ENCODE data around the gene SELENOK.

The SELENOK gene

DNA sequence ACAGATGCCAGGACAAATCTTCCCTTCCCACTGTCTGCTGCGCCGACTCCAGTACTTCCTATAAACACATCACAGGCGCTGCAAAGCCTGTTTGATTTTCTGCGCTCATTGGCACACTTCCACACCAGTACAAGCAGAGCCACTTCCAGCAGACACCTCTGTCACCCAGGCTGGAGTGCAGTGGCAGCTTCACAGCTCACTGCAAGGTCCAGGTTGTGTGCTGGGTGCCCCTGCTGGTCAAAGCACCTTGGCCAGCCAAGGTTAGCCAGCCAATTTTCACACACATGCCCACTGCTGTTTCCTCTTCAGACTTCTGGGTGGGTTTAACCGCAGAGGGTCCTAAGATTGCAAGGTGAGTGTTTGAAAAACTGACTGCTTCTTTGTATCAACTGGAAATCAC is 50.4 kb downstream of the SELENOK start:
- no peak for DNase-seq

- DNase-seq: no peak
These were observed 54.3 kb downstream of the SELENOK start for GRCh38 chr3:53837331-53837730.

DNA sequence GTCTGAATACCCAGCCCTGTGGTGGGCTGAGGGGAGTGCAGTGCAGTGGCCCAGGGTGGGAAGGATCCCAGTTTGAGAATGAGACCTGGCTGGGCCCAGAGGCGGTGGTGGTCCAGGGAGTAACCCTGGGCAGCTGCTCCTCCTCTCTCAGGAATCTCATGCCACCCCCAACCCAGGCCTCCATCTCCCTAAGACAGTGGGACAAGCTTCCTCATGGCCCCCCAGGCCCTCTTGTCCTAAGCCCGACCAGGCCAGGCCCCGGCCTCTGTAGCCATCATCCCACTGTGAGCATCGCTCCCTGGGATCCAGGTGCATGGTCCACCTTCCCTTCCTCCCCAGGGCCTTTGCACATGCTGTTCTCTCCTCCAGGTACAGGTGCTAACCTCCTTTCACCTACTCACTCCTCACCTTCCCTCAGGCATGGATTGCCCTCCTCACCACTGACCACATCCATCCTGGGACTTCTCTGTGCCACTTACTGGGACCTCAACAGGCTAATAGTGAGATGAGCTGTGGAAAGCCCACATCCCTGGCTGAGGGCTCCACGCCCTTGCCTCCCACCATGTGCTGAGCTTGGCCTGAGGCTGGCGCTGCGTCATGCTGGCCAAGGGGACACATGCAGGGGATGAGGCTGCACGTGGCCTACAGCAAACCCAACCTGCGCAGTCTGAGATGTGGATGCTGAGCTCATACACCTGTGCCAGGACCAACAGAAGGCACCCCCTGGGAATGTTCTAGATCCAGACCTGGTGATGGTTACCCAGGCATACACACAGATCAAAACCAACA is 55.4 kb downstream of the SELENOK start:
- no peak for DNase-seq

GRCh38 chr3:53835257-53835656 is 56.4 kb downstream of the SELENOK start:
- DNase-seq: no peak

DNA sequence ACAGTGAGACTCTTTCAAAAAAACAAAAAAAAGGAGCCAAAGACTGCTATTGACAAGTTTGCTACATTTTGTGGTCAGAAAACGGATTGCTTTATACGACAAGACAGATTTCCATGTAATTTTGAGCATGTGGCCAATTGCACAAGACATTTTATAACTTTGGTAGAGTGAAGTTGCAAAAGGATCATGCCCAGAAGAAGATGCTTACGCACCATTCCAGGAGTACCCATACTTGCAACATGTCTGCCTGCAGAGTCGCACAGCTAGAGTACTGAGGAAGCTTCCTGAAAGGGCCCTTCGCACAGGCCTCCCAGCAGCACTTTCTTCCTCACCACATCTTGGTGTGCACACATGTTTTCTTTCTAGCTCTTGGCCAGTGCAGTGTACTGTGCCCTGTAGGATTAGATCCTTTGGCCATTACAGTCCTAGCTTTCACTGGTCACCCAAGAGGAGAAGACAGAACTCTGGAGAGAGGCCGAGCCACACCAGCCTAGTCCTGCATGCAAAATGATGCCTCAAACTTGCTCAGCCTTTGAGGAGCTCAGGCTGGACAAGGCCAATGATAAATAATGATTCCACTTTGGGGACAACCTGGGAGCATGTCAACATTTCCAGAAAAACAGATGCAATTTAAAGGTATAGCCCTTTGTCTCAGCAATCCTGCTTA is 57.1 kb downstream of the SELENOK start:
- DNase-seq: no peak
